Activated CD4-positive, alpha-beta T cell treated with anti-CD3 and anti-CD28 coated beads, Interleukin-10, Interleukin-2, amounts not matched to agents 100 ng/mL and 50 ng/mL, durations not matched to agents 16 hours and 8 hours (primary cell): ENCODE data around the gene CACNA1C.
A peak's percentile ranks its signal among the peaks of the same experiment; 100 is the strongest.

ENCODE experiments used
- DNase-seq: peaks from one replicate; pipeline ENCODE4 v3.0.0-alpha.2; 2020

Gene CACNA1C

DNA sequence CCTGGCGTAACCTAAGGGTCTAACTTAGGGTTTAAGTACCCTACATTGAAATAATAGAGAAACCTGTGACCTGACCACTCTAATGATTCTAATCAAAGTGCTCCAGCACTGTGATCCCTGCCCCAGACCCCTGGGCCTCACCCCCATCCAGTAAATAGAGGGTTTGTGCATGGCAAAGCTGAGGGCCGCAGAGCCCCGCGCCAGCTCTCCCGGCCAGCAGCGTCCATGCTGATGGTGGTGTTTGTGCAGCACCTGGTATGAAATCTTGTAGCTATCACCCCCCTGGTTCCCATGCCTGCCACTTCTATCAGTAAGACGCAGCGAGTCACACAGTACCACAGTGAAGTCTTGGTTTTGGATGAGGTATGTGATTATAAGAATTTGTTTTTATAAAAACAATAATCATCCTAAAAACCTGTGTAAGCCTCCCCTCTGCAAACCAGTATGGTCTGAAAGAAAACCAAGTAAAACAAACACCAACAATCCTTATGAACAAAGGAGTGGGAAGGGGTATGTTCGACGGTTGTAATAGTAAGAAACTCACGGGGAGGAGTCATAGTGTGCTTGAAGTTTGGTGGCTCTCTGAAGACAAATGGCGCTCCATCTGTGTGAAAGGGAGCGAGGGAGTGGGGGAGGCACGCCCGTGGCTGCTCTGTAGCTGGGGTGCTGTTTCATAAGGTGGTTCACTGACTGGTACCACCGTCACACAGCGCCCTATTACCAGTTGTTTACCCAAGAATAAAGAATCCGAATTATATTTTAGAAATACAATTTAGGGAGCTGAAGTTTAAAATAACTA is 156.2 kb downstream of the CACNA1C start:
- no peak for DNase-seq

DNA sequence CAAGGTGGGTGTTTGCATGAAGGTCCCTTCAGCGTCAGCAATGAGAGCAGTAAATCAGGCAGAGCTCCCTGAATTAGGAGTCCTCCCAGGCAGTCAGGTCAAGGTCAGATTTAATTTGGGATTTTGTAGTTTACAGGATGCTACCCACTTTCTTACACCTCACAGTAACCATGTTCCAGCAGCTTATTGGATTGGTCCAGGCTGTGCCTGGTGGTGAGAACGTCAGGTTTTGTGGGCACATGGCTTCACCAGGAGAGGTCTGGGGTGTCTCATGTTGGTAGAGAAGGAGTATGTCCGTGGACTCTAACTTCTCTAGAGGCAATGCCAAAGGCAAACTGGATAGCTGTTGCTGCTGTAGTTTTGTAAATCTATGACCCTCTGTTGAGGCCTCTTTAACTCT is 158.3 kb downstream of the CACNA1C start:
- DNase-seq = no peak

DNA sequence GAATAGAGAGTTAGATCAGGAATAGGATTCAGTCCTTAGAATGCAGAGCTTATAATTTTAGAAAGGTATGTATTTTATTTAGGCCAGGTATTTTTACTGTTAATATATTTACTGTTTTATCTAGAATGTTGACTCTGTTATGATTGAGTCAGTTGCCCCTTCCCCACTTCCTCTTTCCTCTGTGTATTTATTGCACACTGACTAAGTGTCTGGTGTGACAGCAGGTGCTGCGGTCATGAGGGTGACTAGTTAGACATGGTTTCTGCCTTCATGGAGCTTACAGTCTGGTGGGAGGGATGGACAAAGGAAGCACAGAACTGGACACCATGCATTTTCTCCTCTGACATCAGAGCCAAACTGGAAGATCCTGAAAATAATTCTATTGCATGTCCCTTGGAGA is 159.8 kb downstream of the CACNA1C start:
- no peak for DNase-seq

DNA sequence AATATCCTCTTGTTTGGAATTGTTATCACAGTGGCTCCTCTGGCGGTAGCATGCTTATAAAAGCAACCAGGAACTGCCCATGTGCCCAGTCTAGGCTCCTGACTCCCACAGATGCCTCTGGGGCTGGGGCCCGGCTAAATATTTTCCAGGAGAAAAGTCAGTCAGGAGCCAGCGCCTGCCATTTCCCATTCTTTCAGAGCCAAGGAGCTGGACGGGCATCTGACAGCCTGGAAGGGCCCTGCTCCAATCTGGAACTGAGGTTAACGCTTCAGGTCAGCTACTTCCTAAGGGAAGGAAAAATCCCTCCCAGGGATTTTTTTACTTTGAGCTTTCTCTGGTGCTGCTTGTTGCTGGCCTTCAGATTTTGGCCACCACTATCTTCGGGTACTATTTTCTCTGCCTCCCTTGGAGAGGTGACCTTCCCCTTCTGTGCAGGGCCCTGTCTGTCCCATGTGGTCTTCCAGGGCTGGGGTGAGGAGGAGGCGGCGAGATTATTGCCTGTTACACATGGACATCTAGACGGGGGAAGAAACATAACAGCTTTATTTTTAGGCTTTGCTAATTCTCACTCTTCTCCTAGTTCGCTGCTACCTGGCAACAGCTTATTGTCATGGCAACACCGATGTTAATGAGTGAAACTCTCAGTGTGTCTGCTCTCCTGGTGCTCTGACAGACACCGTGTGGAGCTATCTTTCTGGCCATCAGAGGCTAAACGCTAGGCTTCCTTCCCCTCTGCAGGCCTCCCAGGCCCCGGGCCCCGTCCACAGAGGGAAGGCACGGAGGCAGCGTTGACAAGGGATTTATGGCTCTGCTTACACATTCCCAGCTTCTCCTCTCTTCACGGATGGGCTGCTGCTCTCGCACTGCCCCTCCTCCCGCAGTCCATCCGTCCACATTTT is 160.4 kb downstream of the CACNA1C start:
- no peak for DNase-seq

- no peak for DNase-seq
Observed at GRCh38 chr12:2214411-2214810, 161.6 kb downstream of the CACNA1C start.

DNA sequence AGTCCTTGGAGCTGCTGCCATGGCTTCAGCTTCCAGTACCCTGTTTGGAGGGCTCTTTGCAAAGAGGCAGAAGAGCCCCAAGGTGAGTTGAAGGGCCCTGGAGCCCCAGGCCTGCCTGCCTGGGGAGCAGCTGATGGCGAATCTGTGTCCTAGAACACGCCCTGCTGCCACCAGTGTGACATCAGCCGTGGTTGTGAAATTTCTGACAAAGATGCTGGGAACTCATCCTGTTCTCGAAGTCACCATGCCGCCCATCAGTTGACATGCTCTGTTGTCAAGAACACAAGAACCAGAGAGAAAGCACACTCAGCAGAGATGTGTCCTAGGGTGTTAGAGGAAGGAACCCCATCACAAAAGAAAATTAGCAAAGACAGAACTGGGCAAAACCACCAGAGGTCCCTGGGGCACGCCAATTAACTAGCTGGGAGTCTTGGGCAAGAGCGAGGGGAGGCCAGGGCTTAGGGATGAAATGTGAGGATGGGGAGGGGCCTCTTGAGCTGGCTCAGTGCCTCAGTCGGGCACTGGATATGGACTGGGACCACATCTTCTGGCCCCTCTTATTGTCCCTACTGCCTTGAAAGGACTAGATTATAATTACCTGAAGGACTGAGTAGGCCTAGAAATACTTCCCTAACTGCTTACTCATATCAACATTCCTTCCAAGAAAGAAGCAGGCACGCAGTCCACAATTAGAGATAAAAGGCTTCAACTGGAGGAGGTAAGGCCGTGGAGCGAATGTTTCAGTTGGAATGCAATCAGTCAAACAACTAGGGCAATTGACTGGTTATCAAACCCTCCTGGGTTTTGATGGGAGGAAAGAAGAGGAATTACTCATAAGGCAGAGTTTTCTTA is 163.1 kb downstream of the CACNA1C start:
- no peak for DNase-seq

- no peak for DNase-seq
Observed at GRCh38 chr12:2218706-2219105, 165.9 kb downstream of the CACNA1C start.

GRCh38 chr12:2221030-2221621 is 168.3 kb downstream of the CACNA1C start:
- no peak for DNase-seq

DNA sequence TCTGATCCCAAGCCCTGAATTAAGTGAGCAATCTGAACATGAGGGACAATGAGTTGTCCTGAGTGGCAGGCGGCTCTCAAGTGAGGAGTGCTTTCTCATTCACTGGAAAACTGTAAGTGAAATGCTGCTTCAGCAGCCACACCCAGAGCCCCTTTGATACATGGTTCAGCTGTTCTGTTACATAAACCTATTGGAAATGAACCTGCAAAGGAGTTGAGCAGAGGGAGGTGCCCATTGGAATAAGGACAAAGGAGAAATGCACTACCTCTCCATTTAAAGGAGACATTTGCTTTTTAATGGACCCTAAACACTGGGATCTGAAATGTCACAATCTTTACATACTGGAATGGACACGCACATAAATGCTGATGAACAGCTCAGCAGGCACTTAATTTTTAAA is 169.9 kb downstream of the CACNA1C start:
- no peak for DNase-seq

DNA sequence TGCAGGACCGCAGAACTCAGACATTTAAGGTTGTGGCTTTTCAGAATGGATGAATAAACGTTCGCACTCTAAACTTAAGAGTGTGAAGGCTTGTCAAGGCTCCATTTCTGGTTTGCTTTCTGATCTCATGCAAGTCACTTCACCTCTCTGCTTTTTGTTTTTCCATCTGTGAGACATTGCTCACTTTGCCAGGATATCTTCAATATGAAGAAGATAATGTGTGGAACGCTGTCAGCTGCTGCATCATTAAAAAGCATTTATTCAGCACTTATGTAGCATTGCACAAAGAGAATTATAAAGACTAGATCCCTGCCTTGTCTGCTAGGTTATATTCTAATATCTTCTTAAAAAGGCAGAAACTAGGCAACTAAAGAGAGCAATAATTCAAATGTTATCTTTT is 172.2 kb downstream of the CACNA1C start:
- DNase-seq = no peak

- DNase-seq = no peak
Observed at GRCh38 chr12:2225696-2226095, 172.9 kb downstream of the CACNA1C start.

DNA sequence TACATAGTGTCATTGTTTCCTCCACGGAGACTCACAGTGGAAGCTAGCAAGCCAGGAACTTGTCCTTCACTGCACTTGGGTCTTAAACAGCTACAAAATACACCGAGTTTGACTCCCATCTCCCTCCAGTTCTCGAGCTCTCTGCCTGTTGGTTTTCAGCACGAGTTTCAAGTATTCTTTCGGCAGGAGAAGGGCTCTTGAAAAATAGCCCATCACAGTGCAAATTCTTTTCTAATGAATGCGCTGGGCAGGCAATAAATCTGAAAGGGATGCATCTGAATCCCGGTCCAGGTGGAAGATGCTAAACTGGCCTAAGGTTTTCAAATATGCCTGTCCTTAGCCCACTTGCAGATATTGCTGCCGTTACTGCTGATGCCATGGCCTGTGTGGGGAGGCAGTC is 173.9 kb downstream of the CACNA1C start:
- DNase-seq = no peak

GRCh38 chr12:2227360-2227759 is 174.6 kb downstream of the CACNA1C start:
- DNase-seq = no peak

DNA sequence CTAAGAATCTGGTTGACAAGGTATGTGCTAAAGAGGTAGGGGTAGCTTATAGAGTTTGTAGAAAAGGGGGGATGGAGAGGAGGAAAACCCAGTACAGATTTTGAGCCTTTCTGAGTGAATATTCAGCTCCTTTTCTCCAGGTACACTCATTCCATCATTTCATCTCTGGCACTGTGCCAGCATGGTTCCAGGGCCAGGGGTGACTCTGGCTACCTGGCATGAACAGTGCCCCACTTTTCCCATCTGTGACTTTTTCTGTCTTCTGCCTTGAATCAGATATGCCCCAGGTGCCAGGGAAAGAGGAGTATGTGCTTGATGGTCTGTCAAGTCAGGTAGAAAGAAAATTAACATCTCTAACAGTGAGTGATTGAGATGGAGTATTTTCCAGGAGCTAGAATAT is 175.7 kb downstream of the CACNA1C start:
- no peak for DNase-seq

DNA sequence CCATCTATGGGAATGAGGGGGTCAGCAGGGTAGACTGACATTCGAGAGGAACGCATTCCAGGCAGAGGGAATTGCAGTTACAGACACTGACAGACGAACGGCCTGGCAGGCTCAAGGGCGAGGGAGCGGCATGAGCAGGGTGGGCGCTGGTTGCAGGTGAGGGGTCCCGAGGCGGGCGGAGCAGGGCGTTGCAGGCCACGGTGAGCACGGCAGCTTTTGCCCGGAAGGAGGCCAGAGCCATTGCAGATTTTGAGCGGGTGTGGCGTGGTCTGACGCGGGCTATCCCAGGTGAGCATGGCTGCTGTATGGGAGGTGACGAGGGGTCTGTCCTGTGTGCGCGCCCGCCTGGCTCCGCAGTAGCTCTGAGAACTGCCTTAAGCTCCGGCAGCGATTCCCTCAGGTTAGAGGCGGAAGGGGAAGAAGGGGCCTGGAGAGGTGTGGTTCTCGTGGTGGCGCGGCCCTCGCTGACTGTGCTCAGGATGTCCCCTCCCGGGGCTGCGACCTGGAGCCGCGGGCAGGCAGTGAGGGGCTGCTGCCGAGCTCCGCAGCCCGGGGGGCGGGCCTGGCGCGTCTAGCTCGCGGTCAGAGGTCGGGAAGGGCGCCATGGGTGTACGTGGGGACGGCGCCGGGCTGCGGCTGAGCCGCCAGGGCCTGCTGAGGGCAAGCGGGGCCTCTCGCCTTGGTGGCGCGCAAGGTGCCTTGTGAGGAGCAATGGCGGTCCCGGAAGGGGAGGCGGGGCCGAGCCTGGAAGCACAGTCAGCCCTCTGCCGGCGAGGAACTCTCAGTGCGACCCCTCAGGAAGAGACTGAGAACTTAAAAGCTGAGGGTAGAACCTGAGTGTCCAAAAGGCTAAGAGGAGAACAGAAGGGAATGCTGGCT is 177.1 kb downstream of the CACNA1C start:
- DNase-seq = no peak

- DNase-seq = no peak
Observed at GRCh38 chr12:2231011-2231595, 178.3 kb downstream of the CACNA1C start.

GRCh38 chr12:2231956-2232355 is 179.2 kb downstream of the CACNA1C start:
- no peak for DNase-seq

GRCh38 chr12:2233034-2233433 is 180.2 kb downstream of the CACNA1C start:
- peak; percentile 44 for DNase-seq

DNA sequence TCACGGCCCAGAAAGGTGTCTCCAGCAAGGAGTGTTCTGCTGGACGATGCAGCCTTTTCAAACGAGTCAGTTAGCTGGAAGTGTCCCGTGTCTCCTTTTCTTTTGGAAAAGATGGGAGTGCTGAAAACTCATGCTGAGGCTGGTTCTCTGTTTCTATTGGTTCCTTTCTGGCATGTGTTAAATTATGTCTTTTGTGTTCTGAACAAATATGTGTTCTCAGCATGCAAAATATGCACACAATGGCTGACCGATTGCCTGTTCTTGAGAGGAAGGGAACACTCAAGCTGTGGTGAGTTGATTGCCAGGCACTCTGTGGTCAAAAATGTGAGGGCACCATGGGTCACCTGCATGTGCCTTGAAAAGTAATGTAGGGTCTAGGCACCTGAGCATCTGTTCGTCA is 181.3 kb downstream of the CACNA1C start:
- no peak for DNase-seq

DNA sequence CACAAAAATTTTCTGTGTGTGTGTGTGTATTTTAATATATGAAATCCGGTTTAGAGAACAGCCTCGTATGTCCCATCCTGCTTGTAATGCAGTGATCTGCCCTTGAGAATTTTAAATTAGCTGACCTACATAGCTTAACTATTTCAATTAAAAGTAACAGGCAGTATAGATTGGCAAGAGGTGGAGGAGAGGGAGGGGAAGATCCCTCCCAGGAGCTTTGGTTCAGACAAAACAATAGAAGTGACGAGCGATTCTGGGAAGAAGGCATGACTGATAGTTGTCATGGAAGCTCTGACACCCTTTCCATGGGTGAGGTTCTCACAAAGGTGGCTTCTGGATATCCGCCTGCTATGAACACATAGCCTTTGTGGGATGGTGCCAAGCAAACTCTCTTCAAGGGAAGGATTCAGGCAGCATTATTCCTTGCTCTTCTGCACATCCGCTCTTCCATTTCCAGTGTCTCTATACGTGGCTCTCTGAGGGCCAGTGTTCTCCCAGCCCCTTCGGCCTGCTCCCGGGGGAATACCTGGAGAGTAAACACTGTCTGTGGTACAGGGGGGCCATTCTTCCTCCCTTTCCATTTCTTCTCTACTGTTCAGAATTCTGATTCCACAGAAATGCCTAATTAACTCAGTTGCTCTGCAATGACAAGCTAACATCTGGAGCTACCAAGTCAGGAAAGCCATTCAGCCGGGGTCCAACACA is 182.0 kb downstream of the CACNA1C start:
- no peak for DNase-seq
